Neural crest cell (in vitro differentiated cells): ENCODE results near the gene PLD5. TPM values are rescaled to one million over a fixed set of nuclear protein-coding genes. Genes with fewer than 3 reads are reported as not detected.
"Not testable (repeated sequence)": the region's sequence is repeated elsewhere in the genome, so short reads cannot be mapped to it uniquely, and the experiment has no call there.

Experiments used
- DNase-seq: peaks from one replicate; pipeline ENCODE4 v3.0.0; 2021; ENCODE audit warnings: low read depth, mixed read lengths, low spot score
- H3K27ac Mint-ChIP-seq: one replicate; pipeline ENCODE4 v1.8.0; 2021; ENCODE audit warnings: mild to moderate bottlenecking, mixed read lengths; ENCODE audit not compliant: unreplicated experiment
- H3K27me3 Mint-ChIP-seq: 2 replicates; pipeline ENCODE4 v1.8.0; 2021; ENCODE audit warnings: low read depth, mild to moderate bottlenecking, mixed read lengths
- H3K36me3 Mint-ChIP-seq: 2 replicates; pipeline ENCODE4 v1.8.0; 2021; ENCODE audit warnings: low read depth, mild to moderate bottlenecking, mixed read lengths
- H3K4me1 Mint-ChIP-seq: 2 replicates; pipeline ENCODE4 v1.8.0; 2021; ENCODE audit warnings: mixed read lengths
- H3K4me3 Mint-ChIP-seq: one replicate; pipeline ENCODE4 v1.8.0; 2021; ENCODE audit warnings: mild to moderate bottlenecking, mixed read lengths
- H3K9me3 Mint-ChIP-seq: 2 replicates; pipeline ENCODE4 v1.8.0; 2021; ENCODE audit warnings: mixed read lengths
- total RNA-seq: library from RNA; stranded (reverse); gene quantifications from 2 replicates; pipeline ENCODE4 v1.2.1, GENCODE V29; 2021
- TF ChIP-seq, protein P1 (sequence below): fragments of 200-600 bp; sonication (generic); conservative IDR thresholded peaks from 2 replicates; pipeline ENCODE4 v1.5.0; 2021; ENCODE audit warnings: antibody characterized with exemption, mild to moderate bottlenecking

PLD5 gene
- total RNA-seq, 1 donor from 2014 or later: 1.1 TPM

DNA sequence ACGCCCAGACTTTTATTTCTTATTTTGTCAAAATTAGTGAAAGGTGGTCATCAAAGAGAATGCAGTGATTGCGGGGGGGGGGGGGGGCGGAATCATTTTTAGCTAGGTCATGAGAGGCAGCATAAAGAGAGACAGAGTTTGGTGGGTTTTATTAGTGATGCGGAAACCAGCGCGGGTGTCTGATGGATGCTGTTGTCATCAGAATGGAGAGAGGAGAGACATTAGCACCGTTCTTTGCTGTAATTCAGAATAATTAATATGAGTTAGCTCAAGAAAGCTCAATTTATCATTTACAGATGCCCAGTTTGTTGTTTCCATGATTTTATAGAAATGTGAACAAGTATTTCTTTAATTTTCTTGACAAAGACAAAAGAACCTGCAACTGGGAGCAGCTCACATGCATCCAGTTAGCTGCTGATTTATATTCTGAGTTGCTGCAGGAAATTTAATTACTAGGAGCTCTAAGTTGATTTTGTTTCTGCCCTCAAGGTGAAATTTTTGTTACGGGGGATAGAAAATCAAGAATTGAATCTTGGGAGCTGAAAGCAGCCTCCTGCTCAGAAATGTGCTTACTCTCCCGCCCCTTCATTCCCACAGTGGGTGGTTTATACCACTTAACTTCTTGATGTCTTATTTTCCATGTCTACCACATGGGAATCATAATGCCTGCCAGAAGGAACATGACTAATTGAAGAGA is 392.2 kb downstream of the PLD5 start:
- peaks cover 9% of the 10 kb centered on the region for H3K9me3 Mint-ChIP-seq
- no peak overlapping the region for H3K27ac Mint-ChIP-seq
- H3K36me3 Mint-ChIP-seq: peaks cover 3% of the 10 kb centered on the region
- H3K4me1 Mint-ChIP-seq: peaks cover 4% of the 10 kb centered on the region
- H3K4me3 Mint-ChIP-seq: no peak overlapping the region
- no peak for DNase-seq
- TF ChIP-seq, protein P1, sequence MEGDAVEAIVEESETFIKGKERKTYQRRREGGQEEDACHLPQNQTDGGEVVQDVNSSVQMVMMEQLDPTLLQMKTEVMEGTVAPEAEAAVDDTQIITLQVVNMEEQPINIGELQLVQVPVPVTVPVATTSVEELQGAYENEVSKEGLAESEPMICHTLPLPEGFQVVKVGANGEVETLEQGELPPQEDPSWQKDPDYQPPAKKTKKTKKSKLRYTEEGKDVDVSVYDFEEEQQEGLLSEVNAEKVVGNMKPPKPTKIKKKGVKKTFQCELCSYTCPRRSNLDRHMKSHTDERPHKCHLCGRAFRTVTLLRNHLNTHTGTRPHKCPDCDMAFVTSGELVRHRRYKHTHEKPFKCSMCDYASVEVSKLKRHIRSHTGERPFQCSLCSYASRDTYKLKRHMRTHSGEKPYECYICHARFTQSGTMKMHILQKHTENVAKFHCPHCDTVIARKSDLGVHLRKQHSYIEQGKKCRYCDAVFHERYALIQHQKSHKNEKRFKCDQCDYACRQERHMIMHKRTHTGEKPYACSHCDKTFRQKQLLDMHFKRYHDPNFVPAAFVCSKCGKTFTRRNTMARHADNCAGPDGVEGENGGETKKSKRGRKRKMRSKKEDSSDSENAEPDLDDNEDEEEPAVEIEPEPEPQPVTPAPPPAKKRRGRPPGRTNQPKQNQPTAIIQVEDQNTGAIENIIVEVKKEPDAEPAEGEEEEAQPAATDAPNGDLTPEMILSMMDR: no peak
- H3K27me3 Mint-ChIP-seq: no peaks in the 10 kb centered on the region

DNA sequence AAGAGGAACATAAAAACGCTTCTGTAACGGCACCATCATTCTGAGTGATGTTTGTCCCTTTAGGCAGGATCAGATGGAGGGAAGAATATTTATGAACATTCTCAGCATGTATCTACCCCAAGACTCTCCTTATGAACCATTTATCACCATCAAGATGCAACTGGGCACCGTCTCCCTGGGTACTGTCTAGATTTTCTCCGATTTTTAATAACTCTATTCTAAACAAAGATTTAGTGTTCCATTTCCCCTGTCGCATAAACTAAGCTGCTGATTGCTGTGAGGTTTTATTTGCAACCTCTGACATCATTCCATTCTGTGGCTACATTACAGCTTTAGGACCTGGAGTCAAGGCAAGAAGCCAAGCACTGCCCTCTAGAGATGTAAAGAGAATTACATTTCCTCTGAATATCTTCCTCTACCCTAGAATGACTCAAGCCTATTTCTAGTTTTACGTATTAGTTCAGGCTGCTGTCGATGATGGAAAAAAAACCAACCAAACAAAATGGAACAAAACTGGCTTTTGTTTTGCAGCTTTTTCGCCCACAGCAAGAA is 395.5 kb downstream of the PLD5 start:
- DNase-seq: no peak
- H3K4me1 Mint-ChIP-seq: peaks cover 8% of the 10 kb centered on the region
- H3K9me3 Mint-ChIP-seq: peaks cover 7% of the 10 kb centered on the region
- no peak overlapping the region for H3K4me3 Mint-ChIP-seq
- peaks cover 7% of the 10 kb centered on the region for H3K36me3 Mint-ChIP-seq
- no peak overlapping the region for H3K27ac Mint-ChIP-seq
- TF ChIP-seq, protein P1: peak; percentile 55
- H3K27me3 Mint-ChIP-seq: no peaks in the 10 kb centered on the region

DNA sequence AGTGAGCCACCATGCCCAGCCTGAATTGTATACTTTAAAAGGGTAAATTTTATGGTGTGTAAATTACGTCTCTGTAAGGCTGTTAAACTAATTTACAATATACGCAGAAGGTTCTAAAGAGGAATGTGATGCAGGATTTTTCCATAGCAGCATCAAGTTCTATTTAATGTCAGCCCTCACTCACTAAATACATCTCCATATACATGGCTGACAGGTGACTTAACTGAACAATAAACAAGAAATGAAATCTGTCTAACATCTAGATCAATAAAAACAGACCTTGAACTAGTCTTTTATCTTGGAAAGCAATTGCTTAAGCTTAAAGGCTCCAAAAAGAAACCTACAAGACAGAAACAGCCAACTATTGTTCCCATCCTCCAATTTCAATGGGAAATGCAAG is 404.1 kb downstream of the PLD5 start:
- Mint-ChIP-seq H3K4me3 (no peak overlapping the region), H3K4me1 (peaks cover 5% of the 10 kb centered on the region), H3K27ac (no peak overlapping the region), H3K27me3 (no peaks in the 10 kb centered on the region), H3K36me3 (no peaks in the 10 kb centered on the region), H3K9me3 (no peaks in the 10 kb centered on the region)
- DNase-seq: no peak
- TF ChIP-seq, protein P1: no peak

DNA sequence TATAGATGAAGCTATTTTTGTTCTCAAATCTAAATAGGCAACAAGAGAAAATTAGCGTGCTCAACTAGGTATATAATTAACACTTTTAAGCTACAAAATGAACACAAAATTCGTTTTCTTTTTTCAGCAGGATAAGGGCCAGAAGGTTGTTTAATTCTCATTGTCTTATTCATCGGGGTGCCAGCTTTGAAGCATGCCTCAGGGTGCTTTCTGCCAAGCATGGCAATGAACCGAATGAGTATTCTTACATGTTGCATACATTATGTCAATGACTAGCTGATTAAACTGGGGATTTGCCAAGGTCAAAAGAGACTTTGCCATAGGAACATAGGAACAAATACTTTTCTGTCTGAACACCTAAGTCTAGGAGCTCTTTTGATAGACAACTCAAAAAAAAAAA is 423.6 kb downstream of the PLD5 start:
- TF ChIP-seq, protein P1: no peak
- no peaks in the 10 kb centered on the region for H3K4me1 Mint-ChIP-seq
- no peak for DNase-seq
- no peaks in the 10 kb centered on the region for H3K27me3 Mint-ChIP-seq
- no peak overlapping the region for H3K4me3 Mint-ChIP-seq
- H3K36me3 Mint-ChIP-seq: no peaks in the 10 kb centered on the region
- no peak overlapping the region for H3K27ac Mint-ChIP-seq
- peaks cover 3% of the 10 kb centered on the region for H3K9me3 Mint-ChIP-seq

DNA sequence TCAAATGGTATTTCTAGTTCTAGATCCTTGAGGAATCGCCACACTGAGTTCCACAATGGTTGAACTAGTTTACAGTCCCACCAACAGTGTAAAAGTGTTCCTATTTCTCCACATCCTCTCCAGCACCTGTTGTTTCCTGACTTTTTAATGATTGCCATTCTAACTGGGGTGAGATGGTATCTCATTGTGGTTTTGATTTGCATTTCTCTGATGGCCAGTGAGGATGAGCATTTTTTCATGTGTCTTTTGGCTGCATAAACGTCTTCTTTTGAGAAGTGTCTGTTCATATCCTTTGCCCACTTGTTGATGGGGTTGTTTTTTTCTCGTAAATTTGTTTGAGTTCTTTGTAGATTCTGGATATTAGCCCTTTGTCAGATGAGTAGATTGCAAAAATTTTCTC is 427.2 kb downstream of the PLD5 start:
- not testable (repeated sequence) for H3K27me3 Mint-ChIP-seq

DNA sequence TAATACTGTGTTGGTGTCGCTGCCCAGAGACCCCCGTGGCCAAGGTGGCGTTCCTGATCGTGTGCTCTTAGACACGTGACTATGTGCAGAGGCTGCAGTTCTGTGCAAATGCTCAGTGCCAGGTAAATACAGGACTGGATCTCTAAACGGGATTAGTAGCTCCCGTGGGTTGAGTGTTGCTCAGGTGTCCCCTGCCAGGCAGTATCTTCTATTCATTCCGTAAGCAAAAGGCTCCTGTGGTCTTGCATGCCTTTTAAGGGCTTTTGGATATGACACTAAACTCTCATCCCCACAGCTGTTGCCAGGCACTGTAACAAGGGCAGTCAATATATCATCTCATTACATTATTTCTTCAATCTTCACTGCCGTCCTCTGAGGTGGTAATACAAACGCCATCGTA is 431.4 kb downstream of the PLD5 start:
- Mint-ChIP-seq H3K27me3 (no peaks in the 10 kb centered on the region), H3K36me3 (no peaks in the 10 kb centered on the region), H3K4me1 (peaks cover 17% of the 10 kb centered on the region), H3K27ac (peak overlapping the region; percentile 69), H3K4me3 (no peak overlapping the region), H3K9me3 (peaks cover under 1% of the 10 kb centered on the region)
- DNase-seq: no peak
- TF ChIP-seq, protein P1: no peak

More for the DNA sequence above, 427.2 kb downstream of the PLD5 start:
- H3K36me3 Mint-ChIP-seq, DNase-seq, H3K27ac Mint-ChIP-seq, H3K9me3 Mint-ChIP-seq, H3K4me3 Mint-ChIP-seq: not testable (repeated sequence)
- H3K4me1 Mint-ChIP-seq: peaks cover 17% of the 10 kb centered on the region
